ENCODE measurements around the gene CALN1.

DNA sequence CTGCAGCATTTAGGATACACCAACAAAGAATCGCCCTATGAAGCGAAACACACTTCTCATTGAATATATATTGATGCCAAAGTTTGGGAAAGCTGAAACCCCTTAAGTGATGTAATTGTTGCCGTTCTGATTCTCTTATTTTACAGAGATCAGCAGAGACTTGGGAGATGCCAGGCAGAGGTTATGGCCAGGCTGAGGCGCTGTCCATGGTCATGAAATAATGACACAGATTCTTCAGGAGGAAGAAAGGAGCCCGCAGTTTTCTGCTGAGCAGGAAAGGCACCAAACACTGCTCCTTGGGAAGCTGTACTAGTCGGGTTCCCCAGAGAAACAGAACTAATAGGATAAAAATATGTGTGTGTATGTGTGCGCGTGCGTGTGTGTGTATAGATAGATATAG lies 566.0 kb downstream of the CALN1 start:
- TF ChIP-seq, protein P1, sequence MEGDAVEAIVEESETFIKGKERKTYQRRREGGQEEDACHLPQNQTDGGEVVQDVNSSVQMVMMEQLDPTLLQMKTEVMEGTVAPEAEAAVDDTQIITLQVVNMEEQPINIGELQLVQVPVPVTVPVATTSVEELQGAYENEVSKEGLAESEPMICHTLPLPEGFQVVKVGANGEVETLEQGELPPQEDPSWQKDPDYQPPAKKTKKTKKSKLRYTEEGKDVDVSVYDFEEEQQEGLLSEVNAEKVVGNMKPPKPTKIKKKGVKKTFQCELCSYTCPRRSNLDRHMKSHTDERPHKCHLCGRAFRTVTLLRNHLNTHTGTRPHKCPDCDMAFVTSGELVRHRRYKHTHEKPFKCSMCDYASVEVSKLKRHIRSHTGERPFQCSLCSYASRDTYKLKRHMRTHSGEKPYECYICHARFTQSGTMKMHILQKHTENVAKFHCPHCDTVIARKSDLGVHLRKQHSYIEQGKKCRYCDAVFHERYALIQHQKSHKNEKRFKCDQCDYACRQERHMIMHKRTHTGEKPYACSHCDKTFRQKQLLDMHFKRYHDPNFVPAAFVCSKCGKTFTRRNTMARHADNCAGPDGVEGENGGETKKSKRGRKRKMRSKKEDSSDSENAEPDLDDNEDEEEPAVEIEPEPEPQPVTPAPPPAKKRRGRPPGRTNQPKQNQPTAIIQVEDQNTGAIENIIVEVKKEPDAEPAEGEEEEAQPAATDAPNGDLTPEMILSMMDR (IDR thresholded peaks at IDR 0.05; ENCODE audit: low read depth, low read length) = no peak
- TF ChIP-seq EZH2phosphoT487 (IDR thresholded peaks at IDR 0.05; ENCODE audit: low read depth) = no peak
